Mesenchymal stem cell (in vitro differentiated cells and primary cell): Measurements from ENCODE around the gene RAD51B.

Experiments
- DNase-seq: peaks from one replicate; pipeline ENCODE4 v3.0.0-alpha.2; 2013
- H2AFZ ChIP-seq: one replicate; pipeline ENCODE4 v1.6.1; 2013; ENCODE audit warnings: low read depth, mild to moderate bottlenecking, control low read depth, inconsistent platforms, low read length, moderate library complexity
- H2AK5ac ChIP-seq: 2 replicates; pipeline ENCODE4 v1.6.1; 2013; ENCODE audit warnings: low read length, moderate library complexity, mild to moderate bottlenecking, inconsistent platforms; ENCODE audit not compliant: severe bottlenecking
- H2BK120ac ChIP-seq: one replicate; pipeline ENCODE4 v1.6.1; 2013; ENCODE audit warnings: low read depth, mild to moderate bottlenecking, inconsistent platforms, low read length, moderate library complexity
- H2BK12ac ChIP-seq, 2 experiments: one replicate each; pipeline ENCODE4 v1.6.1; 2013; ENCODE audit warnings: inconsistent platforms in 2 of 2, low read length in 2 of 2, mild to moderate bottlenecking in 2 of 2, moderate library complexity in 2 of 2, control low read depth in 1 of 2
- H2BK15ac ChIP-seq: one replicate; pipeline ENCODE4 v1.6.1; 2013; ENCODE audit warnings: mild to moderate bottlenecking, low read depth, inconsistent platforms; ENCODE audit not compliant: poor library complexity, severe bottlenecking
- H2BK5ac ChIP-seq: 2 replicates; pipeline ENCODE4 v1.6.1; 2013; ENCODE audit warnings: low read depth, mild to moderate bottlenecking, low read length, control low read depth, inconsistent platforms; ENCODE audit not compliant: poor library complexity, severe bottlenecking
- H3K14ac ChIP-seq, 2 experiments: one replicate each; pipeline ENCODE4 v1.6.1; 2013; ENCODE audit warnings: inconsistent platforms in 2 of 2, low read length in 2 of 2, control low read depth in 1 of 2, mild to moderate bottlenecking in 1 of 2, moderate library complexity in 1 of 2
- H3K18ac ChIP-seq, 2 experiments: one replicate each; pipeline ENCODE4 v1.6.1; 2013; ENCODE audit warnings: inconsistent platforms in 2 of 2, low read length in 2 of 2, control low read depth in 1 of 2, low read depth in 1 of 2, mild to moderate bottlenecking in 1 of 2
- H3K23ac ChIP-seq, 2 experiments: one replicate each; pipeline ENCODE4 v1.6.1; 2013; ENCODE audit warnings: inconsistent platforms in 2 of 2, low read length in 2 of 2, mild to moderate bottlenecking in 2 of 2, moderate library complexity in 2 of 2, control low read depth in 1 of 2
- H3K27ac ChIP-seq: 2 replicates; pipeline ENCODE4 v1.5.1; 2013; ENCODE audit warnings: mild to moderate bottlenecking, moderate library complexity, low read length, control low read depth, inconsistent platforms; ENCODE audit not compliant: poor library complexity, severe bottlenecking
- H3K27me3 ChIP-seq, 2 experiments: 2 replicates each; pipeline versions ENCODE4 v1.6.1 to v1.7.0; 2013; ENCODE audit warnings: low read length in 2 of 2, mild to moderate bottlenecking in 2 of 2, moderate library complexity in 2 of 2, control low read depth in 1 of 2, inconsistent platforms in 1 of 2; ENCODE audit not compliant: control insufficient read depth in 1 of 2, insufficient read depth in 1 of 2
- H3K36me3 ChIP-seq, 2 experiments: 2 replicates each; pipeline versions ENCODE4 v1.6.1 to v1.7.0; 2013; ENCODE audit warnings: low read length in 2 of 2, control low read depth in 1 of 2, inconsistent platforms in 1 of 2, low read depth in 1 of 2, mild to moderate bottlenecking in 1 of 2; ENCODE audit not compliant: insufficient read depth in 2 of 2, control insufficient read depth in 1 of 2
- H3K4ac ChIP-seq, 2 experiments: one replicate each; pipeline ENCODE4 v1.6.1; 2013; ENCODE audit warnings: inconsistent platforms in 2 of 2, low read length in 2 of 2, mild to moderate bottlenecking in 2 of 2, moderate library complexity in 2 of 2, control low read depth in 1 of 2, low read depth in 1 of 2
- H3K4me1 ChIP-seq: 2 replicates; pipeline ENCODE4 v1.6.1; 2013; ENCODE audit warnings: low read depth, low read length, control low read depth; ENCODE audit not compliant: control insufficient read depth, insufficient read depth
- H3K4me2 ChIP-seq: 2 replicates; pipeline ENCODE4 v1.6.1; 2013; ENCODE audit warnings: low read length, mild to moderate bottlenecking, inconsistent platforms; ENCODE audit not compliant: poor library complexity, severe bottlenecking
- H3K4me3 ChIP-seq, 2 experiments: 2 replicates each; pipeline versions ENCODE4 v1.5.1 to v1.7.0; 2013; ENCODE audit warnings: low read length in 2 of 2, mild to moderate bottlenecking in 2 of 2, control low read depth in 1 of 2, low read depth in 1 of 2; ENCODE audit not compliant: insufficient read depth in 1 of 2
- H3K79me1 ChIP-seq: replicated peaks from 2 replicates; pipeline ENCODE4 v1.6.1; 2013; ENCODE audit warnings: mild to moderate bottlenecking, control low read depth, low read length, inconsistent platforms; ENCODE audit not compliant: poor library complexity, severe bottlenecking
- H3K9ac ChIP-seq: 2 replicates; pipeline ENCODE4 v1.7.0; 2013; ENCODE audit warnings: mild to moderate bottlenecking, low read length, moderate library complexity
- H3K9me3 ChIP-seq: 2 replicates; pipeline ENCODE4 v1.7.0; 2013; ENCODE audit warnings: mild to moderate bottlenecking, low read length; ENCODE audit not compliant: control insufficient read depth
- H4K8ac ChIP-seq: one replicate; pipeline ENCODE4 v1.6.1; 2013; ENCODE audit warnings: inconsistent platforms, mild to moderate bottlenecking, low read length, moderate library complexity
- H4K91ac ChIP-seq: one replicate; pipeline ENCODE4 v1.6.1; 2013; ENCODE audit warnings: mild to moderate bottlenecking, low read length, inconsistent platforms
- WGBS: methylation state at CpG from one replicate; pipeline ENCODE4 v1.1.7; 2013; ENCODE audit warnings: mixed read lengths; 5-methylcytosine and 5-hydroxymethylcytosine counted together

The RAD51B gene

GRCh38 chr14:68578597-68578996 is 759.0 kb downstream of the RAD51B start:
- Histone ChIP-seq H3K14ac (no peak overlapping the region), H3K4ac (peak overlapping the region; percentile 62)
- DNase-seq: no peak

GRCh38 chr14:68580096-68580645 is 760.6 kb downstream of the RAD51B start:
- Histone ChIP-seq H3K4ac (peak overlapping the region; percentile 15 to 48), H3K23ac (no peak overlapping the region), H2BK5ac (no peak overlapping the region), H3K14ac (peak overlapping the region in 1 of 2 experiments; percentile 56), H4K91ac (peak overlapping the region; percentile 88), H3K4me2 (no peak overlapping the region), H3K79me1 (no peaks in the 10 kb centered on the region), H3K4me3 (no peak overlapping the region), H3K9ac (no peak overlapping the region), H3K36me3 (no peaks in the 10 kb centered on the region), H3K27me3 (no peaks in the 10 kb centered on the region), H4K8ac (peak overlapping the region; percentile 19), H3K4me1 (peaks cover 22% of the 10 kb centered on the region), H2BK15ac (peak overlapping the region; percentile 84), H3K27ac (no peak overlapping the region), H2BK120ac (peak overlapping the region; percentile 69), H2AFZ (no peak overlapping the region), H2AK5ac (peak overlapping the region; percentile 23), H3K9me3 (no peaks in the 10 kb centered on the region), H2BK12ac (peak overlapping the region; percentile 33 to 99), H3K18ac (peak overlapping the region; percentile 2 to 23)
- no peak for DNase-seq
- WGBS: 84% methylated on average over 9 of the region's 9 CpGs

More at GRCh38 chr14:68578597-68578996, 759.0 kb downstream of the RAD51B start:
- no peaks in the 10 kb centered on the region for H3K79me1 ChIP-seq
- H2BK15ac ChIP-seq: peak overlapping the region; percentile 60
- peak overlapping the region; percentile 51 for H2AK5ac ChIP-seq
- H4K91ac ChIP-seq: peak overlapping the region; percentile 84
- H3K9me3 ChIP-seq: no peaks in the 10 kb centered on the region
- no peak overlapping the region for H3K27ac ChIP-seq
- peak overlapping the region; percentile 87 to 89 for H2BK12ac ChIP-seq
- peak overlapping the region; percentile 61 to 68 for H3K18ac ChIP-seq
- peak overlapping the region; percentile 66 for H4K8ac ChIP-seq
- H3K4me1 ChIP-seq: peaks cover 22% of the 10 kb centered on the region
- no peak overlapping the region for H3K9ac ChIP-seq
- H2BK5ac ChIP-seq: no peak overlapping the region
- H3K36me3 ChIP-seq: no peaks in the 10 kb centered on the region
- no peaks in the 10 kb centered on the region for H3K27me3 ChIP-seq
- H3K4me2 ChIP-seq: no peak overlapping the region
- H2BK120ac ChIP-seq: peak overlapping the region; percentile 22
- H2AFZ ChIP-seq: no peak overlapping the region
- H3K4me3 ChIP-seq: no peak overlapping the region
- WGBS: 56% methylated on average over 2 of the region's 2 CpGs
- no peak overlapping the region for H3K23ac ChIP-seq

- peak overlapping the region in 1 of 2 experiments; percentile 55 for H3K14ac ChIP-seq
Measured at GRCh38 chr14:68580671-68581070, 761.1 kb downstream of the RAD51B start.

GRCh38 chr14:68583548-68584280 is 764.1 kb downstream of the RAD51B start:
- Histone ChIP-seq H3K79me1 (no peaks in the 10 kb centered on the region), H2BK5ac (no peak overlapping the region), H2AFZ (no peak overlapping the region), H3K4me3 (no peak overlapping the region), H2BK12ac (peak overlapping the region in 1 of 2 experiments; percentile 95), H3K4me2 (no peak overlapping the region), H3K27ac (no peak overlapping the region), H3K36me3 (no peaks in the 10 kb centered on the region), H3K18ac (peak overlapping the region; percentile 45 to 69), H3K9me3 (no peaks in the 10 kb centered on the region), H3K14ac (peak overlapping the region in 1 of 2 experiments; percentile 67), H3K4ac (no peak overlapping the region), H3K4me1 (peaks cover 12% of the 10 kb centered on the region), H3K27me3 (no peaks in the 10 kb centered on the region), H2AK5ac (peak overlapping the region; percentile 1), H4K91ac (peak overlapping the region; percentile 0), H2BK15ac (peak overlapping the region; percentile 41), H4K8ac (no peak overlapping the region), H2BK120ac (no peak overlapping the region), H3K9ac (no peak overlapping the region), H3K23ac (no peak overlapping the region)
- no peak for DNase-seq
- WGBS: 92% methylated on average over 13 of the region's 13 CpGs

More at GRCh38 chr14:68580671-68581070, 761.1 kb downstream of the RAD51B start:
- Histone ChIP-seq H3K18ac (peak overlapping the region; percentile 23 to 44), H3K9ac (no peak overlapping the region), H3K4me1 (peaks cover 22% of the 10 kb centered on the region), H3K27me3 (no peaks in the 10 kb centered on the region), H2BK15ac (peak overlapping the region; percentile 73), H4K8ac (peak overlapping the region; percentile 22), H3K4me3 (no peak overlapping the region), H3K27ac (no peak overlapping the region), H3K23ac (no peak overlapping the region), H2AFZ (no peak overlapping the region), H3K4ac (peak overlapping the region; percentile 15 to 48), H3K36me3 (no peaks in the 10 kb centered on the region), H2BK120ac (peak overlapping the region; percentile 69), H2BK5ac (no peak overlapping the region), H2AK5ac (peak overlapping the region; percentile 25), H3K4me2 (no peak overlapping the region), H4K91ac (peak overlapping the region; percentile 28), H3K9me3 (no peaks in the 10 kb centered on the region), H3K79me1 (no peaks in the 10 kb centered on the region), H2BK12ac (peak overlapping the region; percentile 33 to 99)
- DNase-seq: no peak
- WGBS: 100% methylated on average over 4 of the region's 5 CpGs
